Camera-type eye (tissue), 1 donor: Measurements from ENCODE around the gene SGSH. TPM values are rescaled to one million over a fixed set of nuclear protein-coding genes. Genes with fewer than 3 reads are reported as not detected.

Experiments used
- total RNA-seq: library from RNA; depleted of rRNA; stranded (reverse); fragments of >200 nt; gene quantifications from one replicate; pipeline ENCODE4 v1.2.3, GENCODE V29; 2014

The SGSH gene
- total RNA-seq = 20.3 TPM

DNA sequence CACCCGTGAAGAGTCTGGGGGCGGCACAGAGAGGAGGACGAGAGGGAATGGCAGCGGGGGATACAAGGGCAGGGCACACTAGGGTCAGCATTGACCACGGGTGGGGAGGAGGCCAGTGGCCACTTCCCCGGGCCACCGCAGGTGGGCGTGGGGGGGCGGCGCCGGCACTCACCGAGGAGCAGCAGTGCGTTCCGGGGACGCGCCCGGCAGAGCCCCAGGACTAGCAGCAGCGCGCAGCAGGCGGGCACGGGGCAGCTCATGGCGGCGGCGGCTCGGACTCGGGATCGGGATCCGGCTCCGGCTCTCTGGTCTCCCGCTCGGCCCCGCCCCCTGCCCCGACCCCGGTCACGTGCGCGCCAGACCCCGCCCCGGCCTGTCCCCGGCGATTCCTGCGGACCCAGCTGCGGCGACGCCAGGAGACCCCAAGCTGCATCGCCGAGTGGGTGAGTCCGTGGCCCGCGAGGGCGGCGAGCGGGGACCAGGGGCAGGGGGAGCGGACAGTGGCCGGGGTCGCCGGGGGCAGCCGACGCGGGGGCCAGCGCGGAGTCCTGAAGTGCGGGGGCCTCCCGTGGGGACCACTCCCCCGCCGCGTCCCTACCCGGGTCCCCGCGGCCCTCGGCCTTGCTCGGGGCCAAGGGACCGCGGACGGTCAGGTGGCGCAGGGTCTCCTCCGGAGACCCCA is at the start of gene SGSH, which contains the start of gene SLC26A11:
TSS of gene SGSH (minus strand) at position 280 of the 682 bp plus-strand sequence. CDS start at position 260, 20 bp downstream.
TSS of gene SLC26A11 (plus strand) at position 374 of the 682 bp plus-strand sequence. CDS start 1,134 bp downstream, outside the sequence.

DNA sequence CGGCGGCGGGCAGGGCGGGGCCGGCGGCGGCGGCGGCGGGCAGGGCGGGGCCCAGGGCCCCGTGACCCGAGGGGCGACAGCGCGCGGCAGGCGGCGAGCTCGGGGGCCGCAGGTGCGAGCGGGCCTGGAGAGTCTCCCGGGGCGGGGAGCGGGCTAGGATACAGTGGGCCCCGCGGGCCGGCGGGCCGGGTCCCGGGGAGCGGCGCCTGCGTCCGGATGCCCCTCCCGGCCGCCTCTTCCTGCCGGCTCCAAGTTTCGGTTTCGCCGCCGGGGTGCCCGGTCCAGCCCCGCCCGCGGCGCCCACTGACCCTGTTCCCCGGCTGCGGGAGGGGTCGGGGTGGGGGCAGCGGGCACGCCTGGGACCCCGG is 40.6 kb upstream of the SGSH start, which contains the start of gene RNF213:
TSS of gene RNF213 (plus strand) at position 62 of the 368 bp plus-strand sequence. CDS start 2,830 bp downstream, outside the sequence.

DNA sequence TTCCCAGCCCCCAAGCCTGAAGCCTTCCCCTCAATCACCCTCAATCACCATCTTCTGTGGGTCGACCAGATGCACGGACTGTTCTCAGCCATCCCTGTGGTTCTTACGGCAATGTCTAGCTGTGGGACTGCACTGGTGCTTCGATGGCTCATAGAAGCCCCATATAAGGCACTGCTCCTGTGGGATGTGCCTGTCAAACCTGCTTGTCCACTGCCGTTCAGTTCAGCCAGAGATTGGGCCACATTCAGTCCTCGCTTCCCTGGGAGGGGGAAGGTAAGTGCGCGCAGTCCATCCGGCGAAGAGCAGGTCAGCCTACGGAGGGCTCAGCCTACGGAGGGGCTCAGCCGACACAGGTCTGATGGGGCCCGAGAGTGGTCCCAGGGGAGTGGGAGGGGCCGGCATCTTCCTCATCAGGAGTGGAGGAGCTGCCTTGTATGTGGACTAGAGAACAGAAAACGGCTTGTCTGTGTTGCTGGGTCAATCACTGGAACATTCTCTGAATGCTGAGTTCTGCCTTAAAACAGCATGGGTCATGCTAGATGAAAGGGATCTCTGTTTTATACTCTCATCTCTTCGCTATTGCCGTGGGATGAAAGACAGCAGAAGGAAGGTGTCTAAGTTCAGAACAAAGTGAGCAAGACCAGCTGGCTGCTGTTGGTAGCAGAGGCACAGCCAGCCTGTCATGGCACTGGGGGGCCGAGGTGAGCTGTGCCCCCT is 50.2 kb downstream of the SGSH start, which contains the start of gene CARD14:
TSS of gene CARD14 (plus strand) at position 247 of the 717 bp plus-strand sequence. CDS start 11,409 bp downstream, outside the sequence.

Other genes starting within 250 kb of the SGSH start
- 39.0 TPM for gene TBC1D16, start 184.5 kb downstream of the SGSH start, total RNA-seq
- gene CCDC40, start 183.7 kb downstream of the SGSH start, total RNA-seq = 11.0 TPM
- 43.2 TPM for gene GAA, start 118.8 kb downstream of the SGSH start, total RNA-seq
- 77.1 TPM for gene EIF4A3, start 73.2 kb downstream of the SGSH start, total RNA-seq
- gene CARD14, start 50.3 kb downstream of the SGSH start, total RNA-seq = 4.8 TPM
- gene SLC26A11, start 94 bp upstream of the SGSH start, total RNA-seq = 26.8 TPM
- 72.9 TPM for gene RNF213, start 40.5 kb upstream of the SGSH start, total RNA-seq
- gene ENDOV, start 194.8 kb upstream of the SGSH start, total RNA-seq = 23.5 TPM